ENCODE data around the gene MESD. TPM values are rescaled to one million over a fixed set of nuclear protein-coding genes. Genes with fewer than 3 reads are reported as not detected.

MESD gene
- total and polyA plus RNA-seq, 2 of the 4 experiments (the other 2 are of a cell fraction): 10.0 to 14.0 TPM

GRCh38 chr15:80948651-80949292 lies 40.8 kb downstream of the MESD start:
- ChIA-PET POLR2A (ENCODE audit: unreplicated experiment) (no interaction called here), CTCF (no interaction called here)
- no peaks in the 10 kb centered on the region for H3K9me3 ChIP-seq (ENCODE audit: control insufficient read depth, insufficient read depth, low read length)
- dilution Hi-C loops (cut with HindIII; ENCODE audit: low sequenced_read_pairs, unreplicated experiment): no loop called here
- no peak overlapping the region for H3K14ac ChIP-seq (replicated peaks; ENCODE audit: low read depth, low read length)
- no peak overlapping the region for H3K4me3 ChIP-seq (ENCODE audit: insufficient read depth, low read depth, low read length)
- H3K23ac ChIP-seq (ENCODE audit: low read depth, low read length): no peak overlapping the region; the same call in 1 of the 2 replicates
- 95% methylated on average over 8 of the region's 13 CpGs; no CpG with 5 or more reads in 1 of the 2 experiments for WGBS, 2 experiments (ENCODE audit: extremely low coverage in 2 of 2, insufficient read length in 1 of 2)
- in situ Hi-C loops (cut with MboI; ENCODE audit: low sequenced_read_pairs): no loop called here
- no peaks in the 10 kb centered on the region for H3K27me3 ChIP-seq (ENCODE audit: control insufficient read depth, insufficient read depth, low read length)
- no TSS peak for BruUV-seq (replicated peaks)
- peaks cover 78% of the 10 kb centered on the region for H3K36me3 ChIP-seq (ENCODE audit: control insufficient read depth, insufficient read depth, low read length)
- H4K20me1 ChIP-seq (ENCODE audit: insufficient read depth, low read length): peaks cover 48% of the 10 kb centered on the region
- no peak overlapping the region for H2BK20ac ChIP-seq (ENCODE audit: low read depth, low read length)
- TF ChIP-seq FOS (IDR thresholded peaks at IDR 0.05; ENCODE audit: low read depth, low read length): no peak
- no peak for TF ChIP-seq RFX5 (IDR thresholded peaks at IDR 0.05; ENCODE audit: low read depth, low read length)
- no peak for TF ChIP-seq MXI1 (IDR thresholded peaks at IDR 0.05; ENCODE audit: borderline replicate concordance, low read depth, low read length)
- TF ChIP-seq POLR2A (IDR thresholded peaks at IDR 0.05; ENCODE audit: low read depth, low read length): no peak
- no peak for TF ChIP-seq MAZ (IDR thresholded peaks at IDR 0.05; ENCODE audit: borderline replicate concordance, low read depth, low read length)
- TF ChIP-seq BHLHE40 (IDR thresholded peaks at IDR 0.05; ENCODE audit: low read depth, low read length): no peak
- TF ChIP-seq NFE2L2 (IDR thresholded peaks at IDR 0.05; ENCODE audit: low read depth, low read length): no peak
- no peak for TF ChIP-seq CTCF (conservative IDR thresholded peaks at IDR 0.05; ENCODE audit: low read depth, low read length)
- no peak for TF ChIP-seq ELK1 (IDR thresholded peaks at IDR 0.05; ENCODE audit: borderline replicate concordance, low read depth, low read length)
- no peak for TF ChIP-seq CEBPB (IDR thresholded peaks at IDR 0.05; ENCODE audit: low read depth, low read length)
- no peak for TF ChIP-seq SMC3 (IDR thresholded peaks at IDR 0.05; ENCODE audit: low read depth, low read length)
- TF ChIP-seq RCOR1 (IDR thresholded peaks at IDR 0.05; ENCODE audit: insufficient replicate concordance, low read length): no peak
- no peak for TF ChIP-seq MAFK (IDR thresholded peaks at IDR 0.05; ENCODE audit: low read depth, low read length)
- TF ChIP-seq RAD21 (IDR thresholded peaks at IDR 0.05; ENCODE audit: low read length): no peak
- peaks cover 4% of the 10 kb centered on the region; the same call in 1 of the 2 replicates for H3K4me1 ChIP-seq (ENCODE audit: control insufficient read depth, insufficient read depth, low read length)
- H2BK5ac ChIP-seq (ENCODE audit: low read depth, low read length, poor library complexity, severe bottlenecking): no peak overlapping the region
- H3K79me1 ChIP-seq (ENCODE audit: low read depth in 1 of 2, low read length in 2 of 2): no peaks in the 10 kb centered on the region
- peaks cover 10% of the 10 kb centered on the region for H3K9me1 ChIP-seq (ENCODE audit: insufficient read depth, low read length)
- no peak overlapping the region for H3K27ac ChIP-seq (ENCODE audit: insufficient read depth, low read length)
- no peak for ATAC-seq (ENCODE audit: low read depth)
- H4K8ac ChIP-seq (ENCODE audit: low read depth in 2 of 2, low read length in 2 of 2): no peak overlapping the region
- H3K18ac ChIP-seq (ENCODE audit: low read depth, low read length): no peak overlapping the region
- H4K91ac ChIP-seq (ENCODE audit: insufficient read depth, low read depth, low read length): no peak overlapping the region
- intact Hi-C loops (cut with micrococcal nuclease): no loop called here
- no peak overlapping the region for H4K5ac ChIP-seq (ENCODE audit: low read depth, low read length)
- no peak overlapping the region for H2BK15ac ChIP-seq (ENCODE audit: low read depth, low read length)
- H2BK120ac ChIP-seq (ENCODE audit: low read depth, low read length): no peak overlapping the region
- H3K56ac ChIP-seq (ENCODE audit: extremely low read depth, insufficient read depth, low read length): no peak overlapping the region
- H3K4ac ChIP-seq (ENCODE audit: low read depth, low read length): no peak overlapping the region
- DNase-seq: no peak
- H3K4me2 ChIP-seq (ENCODE audit: low read depth, low read length): no peak overlapping the region
- no peak overlapping the region for H2AK5ac ChIP-seq (ENCODE audit: low read depth, low read length)
- no peak overlapping the region for H2AK9ac ChIP-seq (replicated peaks; ENCODE audit: low read depth, low read length, poor library complexity)
- H3K9ac ChIP-seq (ENCODE audit: low read depth, low read length): no peak overlapping the region
- H2AFZ ChIP-seq (replicated peaks; ENCODE audit: low read length, poor library complexity): no peak overlapping the region

Measured in IMR-90 (cell line).